HTR-8/SVneo (cell line): ENCODE data around the gene SLC22A3.

ENCODE experiments used
- DNase-seq: peaks from one replicate; pipeline ENCODE4 v3.0.0; 2011; ENCODE audit warnings: low spot score, mixed read lengths; ENCODE audit not compliant: insufficient read length
- FAIRE-seq: peaks from 2 replicates; lab custom pipeline; 2011; peaks lifted over from hg19 to GRCh38; lab: Jason Lieb, UNC

The SLC22A3 gene

DNA sequence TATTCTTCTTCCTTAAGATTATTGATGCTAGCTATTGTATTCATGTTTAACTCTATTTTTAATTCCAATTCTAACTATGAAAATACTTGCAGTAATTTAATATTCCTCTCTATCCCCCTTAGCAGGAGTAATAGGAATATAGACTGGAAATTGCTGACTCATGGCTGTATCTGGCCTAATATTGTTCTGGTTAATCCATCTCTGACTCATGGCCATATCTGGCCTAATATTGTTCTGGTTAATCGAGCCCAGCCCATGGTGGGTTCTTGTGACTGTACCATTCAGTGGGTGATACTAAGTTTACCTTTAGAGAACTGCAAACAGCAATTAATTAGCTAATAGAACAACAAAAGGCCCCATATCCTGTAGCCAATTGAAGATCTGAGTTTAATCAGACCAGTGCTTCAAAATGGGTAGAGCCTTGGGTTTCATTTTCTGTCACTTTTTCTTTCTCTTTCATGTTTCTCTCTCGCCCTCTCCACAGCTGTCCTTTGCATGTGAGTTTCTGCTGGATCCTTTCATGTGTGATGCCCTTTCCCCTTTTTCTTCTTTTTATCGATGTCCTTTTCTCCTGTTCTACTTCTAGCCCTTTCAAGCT, 50.6 kb downstream of the SLC22A3 start:
- DNase-seq, result no peak
- FAIRE-seq, result no peak

DNA sequence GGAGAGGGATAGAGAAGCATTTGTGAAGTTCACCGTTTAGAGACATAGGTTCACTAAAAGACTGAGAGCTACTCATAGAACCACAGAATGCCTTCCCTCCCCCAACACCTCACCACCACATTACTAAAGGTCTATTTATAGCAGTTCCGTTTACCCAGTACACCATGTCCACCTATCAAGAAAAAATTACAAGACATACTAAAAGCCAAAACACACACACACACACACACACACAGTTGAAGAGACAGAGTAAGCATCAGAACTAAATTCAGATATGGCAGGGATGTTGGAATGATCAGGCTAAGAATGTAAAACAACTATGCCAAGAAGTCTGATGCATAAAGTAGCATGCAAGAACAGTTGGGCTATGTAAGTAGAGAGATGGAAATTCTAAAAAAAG, 52.3 kb downstream of the SLC22A3 start:
- DNase-seq (no peak), FAIRE-seq (no peak)

DNA sequence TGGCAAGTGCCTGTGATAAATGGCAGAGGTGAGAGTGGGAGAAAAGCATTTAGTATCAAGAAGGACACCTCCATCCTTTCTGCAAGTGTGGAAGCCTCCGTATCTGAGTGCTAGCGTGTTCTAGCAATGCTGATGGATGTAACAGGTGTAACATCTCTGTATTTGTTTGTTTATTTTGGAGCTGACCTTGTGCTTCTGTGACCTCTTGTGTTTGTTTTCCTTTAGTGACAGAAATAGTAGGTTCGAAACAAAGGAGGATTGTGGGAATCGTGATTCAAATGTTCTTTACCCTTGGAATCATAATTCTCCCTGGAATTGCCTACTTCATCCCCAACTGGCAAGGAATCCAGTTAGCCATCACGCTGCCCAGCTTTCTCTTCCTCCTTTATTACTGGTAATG, 60.4 kb downstream of the SLC22A3 start:
- FAIRE-seq (no peak), DNase-seq (no peak)

DNA sequence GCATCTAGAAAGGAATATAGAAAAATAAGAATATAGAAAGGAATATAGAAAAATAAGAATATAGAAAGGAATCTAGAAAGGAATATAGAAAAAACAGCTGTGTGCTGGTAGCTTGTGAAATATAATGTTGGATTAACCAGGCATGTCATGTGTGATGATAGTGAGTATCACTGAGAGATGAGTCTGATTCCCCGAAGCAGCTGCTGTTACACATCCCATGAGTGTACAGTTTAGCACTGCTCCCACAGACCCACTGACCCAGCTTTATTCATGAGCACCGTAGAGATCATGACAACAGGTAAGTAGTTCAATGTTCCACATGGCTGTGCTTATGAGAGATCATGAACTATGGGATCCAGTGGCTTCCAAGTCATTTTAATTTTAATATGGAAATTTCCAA, 64.8 kb downstream of the SLC22A3 start:
- FAIRE-seq (no peak), DNase-seq (no peak)

DNA sequence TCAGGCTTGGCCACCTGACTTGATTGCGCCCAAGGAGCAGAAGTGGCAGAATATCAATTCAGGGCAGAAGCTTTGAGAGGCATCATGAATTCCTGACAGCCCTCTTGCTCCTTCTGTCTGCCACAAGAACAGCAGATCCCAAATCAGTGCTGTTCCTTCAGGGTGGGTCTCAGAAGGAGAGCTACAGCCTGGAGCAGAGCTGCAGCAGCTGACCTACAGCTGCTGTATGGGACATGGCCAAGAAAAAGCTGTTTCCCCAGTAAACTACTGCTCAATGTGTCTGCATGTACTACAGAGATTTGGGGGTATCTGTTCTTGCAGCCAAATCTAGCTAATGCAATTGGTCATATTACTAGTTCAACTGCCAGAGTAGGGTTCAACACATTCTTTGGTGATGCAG, 69.0 kb downstream of the SLC22A3 start:
- no peak for FAIRE-seq
- no peak for DNase-seq

DNA sequence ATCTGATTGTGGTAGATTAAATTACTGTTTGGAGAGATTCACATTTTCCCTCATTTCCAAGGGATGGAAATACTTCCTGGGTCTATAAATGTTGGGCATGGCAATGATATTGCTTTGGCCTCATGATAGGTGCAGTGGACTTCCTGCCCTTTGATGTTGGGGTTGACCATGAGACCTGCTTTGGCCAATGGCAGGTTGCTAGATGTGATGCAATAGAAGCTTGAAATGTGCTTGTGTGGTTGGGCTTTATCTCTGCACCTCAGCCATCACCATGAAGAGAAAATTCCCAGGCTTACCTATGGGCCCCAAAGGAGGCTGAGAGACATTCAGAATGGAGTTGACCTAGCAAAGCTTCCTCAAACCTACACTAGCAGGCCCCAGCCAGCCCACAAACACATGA, 69.4 kb downstream of the SLC22A3 start:
- no peak for DNase-seq
- FAIRE-seq, result no peak

DNA sequence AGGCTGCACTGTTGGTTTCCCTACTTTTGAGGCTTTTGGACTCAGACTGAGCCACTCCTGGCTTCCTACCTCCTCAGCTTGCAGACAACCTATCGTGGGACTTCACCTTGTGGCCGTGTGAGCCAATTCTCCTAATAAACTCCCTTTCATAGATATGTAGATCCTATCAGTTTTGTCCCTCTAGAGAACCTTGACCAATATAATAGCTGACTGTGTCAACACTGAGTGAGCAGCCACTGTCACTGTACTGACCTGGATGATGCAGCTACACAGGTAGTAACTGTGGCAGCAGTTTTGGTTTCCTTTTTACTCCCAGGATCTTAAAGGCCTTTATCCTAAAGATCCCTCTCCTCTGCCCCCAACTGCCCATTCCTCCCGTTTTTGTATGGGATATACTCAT, 70.2 kb downstream of the SLC22A3 start:
- DNase-seq (no peak), FAIRE-seq (no peak)

DNA sequence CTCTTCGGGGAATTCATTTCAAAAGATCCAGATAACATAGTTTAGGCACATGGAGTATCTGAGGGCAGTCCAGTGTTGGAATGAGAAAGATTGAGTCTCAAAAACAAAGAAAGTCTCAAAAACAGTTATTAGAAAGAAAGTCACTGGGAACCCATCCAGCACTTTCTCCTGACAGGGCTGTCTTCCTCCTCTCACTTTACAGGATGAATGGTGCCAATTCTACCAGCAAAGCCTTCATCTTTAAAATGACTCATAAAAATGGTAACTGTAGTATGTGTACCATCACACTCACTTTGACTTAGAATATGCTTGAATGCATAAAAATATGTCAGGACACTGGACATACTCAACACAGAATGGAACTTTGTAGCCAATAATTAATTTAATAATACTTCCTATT, 71.3 kb downstream of the SLC22A3 start:
- DNase-seq (no peak), FAIRE-seq (no peak)

DNA sequence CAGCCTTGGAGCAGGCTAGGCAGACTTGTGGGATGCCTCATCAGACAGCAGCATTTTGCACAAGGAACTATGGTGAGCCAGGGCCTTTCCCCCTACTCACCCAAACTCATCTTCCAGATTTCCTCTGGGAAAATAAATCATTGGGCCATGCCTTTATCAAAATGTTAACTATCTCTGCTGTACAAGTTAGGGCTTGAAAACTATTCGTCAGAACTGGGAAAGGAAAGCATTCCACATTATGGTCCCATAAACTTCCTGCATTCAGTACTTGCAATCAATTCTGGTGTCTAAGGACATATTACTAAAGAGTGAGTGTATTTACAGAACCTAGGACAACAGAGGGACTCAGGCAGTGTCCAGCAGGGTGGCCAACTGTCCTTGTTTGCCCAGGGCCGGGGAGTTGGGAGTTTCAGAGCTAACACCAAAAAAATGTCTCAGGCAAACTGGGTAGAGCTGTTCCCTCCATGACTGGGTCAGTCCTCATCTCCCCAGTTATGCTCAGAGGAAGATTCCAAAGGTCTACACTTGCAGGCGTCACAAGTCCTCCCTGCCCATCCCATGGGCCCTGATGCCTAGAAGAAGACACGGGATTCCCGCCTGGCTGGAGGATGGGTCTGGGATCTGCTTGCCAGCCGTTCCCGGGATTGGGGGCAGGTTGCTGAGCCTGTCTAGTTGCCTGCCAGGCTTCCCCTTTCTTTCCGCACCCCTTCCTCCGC, 72.2 kb downstream of the SLC22A3 start:
- FAIRE-seq, result no peak

DNA sequence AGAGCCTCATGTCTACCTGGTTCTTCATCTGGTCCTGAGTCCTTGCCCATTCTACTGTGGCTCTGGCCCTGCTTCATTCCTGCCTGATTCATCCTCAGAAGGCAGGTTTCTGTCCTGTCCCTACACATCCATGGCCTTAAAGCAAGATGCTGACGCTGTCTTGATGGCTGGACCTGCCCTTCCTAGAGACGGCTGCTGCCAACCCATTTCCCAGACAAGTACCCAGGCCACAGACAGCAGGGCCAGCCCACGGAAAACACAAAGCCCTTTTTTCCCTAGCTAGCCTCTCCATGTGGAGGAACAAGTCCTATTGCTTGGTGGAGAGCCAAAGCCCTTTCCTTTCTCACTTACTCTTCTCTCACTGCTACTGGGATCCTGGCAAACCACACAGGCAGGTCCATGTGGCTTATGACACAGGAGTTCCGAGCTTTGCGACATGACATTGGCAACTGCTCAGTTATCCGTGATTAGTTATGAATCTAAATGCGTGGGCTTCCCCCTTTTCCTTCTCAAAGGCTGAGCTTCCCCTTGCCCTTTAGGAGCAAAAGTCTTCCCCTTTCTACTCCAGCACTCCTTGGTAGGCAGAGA, 72.9 kb downstream of the SLC22A3 start:
- DNase-seq, result no peak
- FAIRE-seq, result no peak

More for the DNA sequence above, 72.2 kb downstream of the SLC22A3 start:
- no peak for DNase-seq

DNA sequence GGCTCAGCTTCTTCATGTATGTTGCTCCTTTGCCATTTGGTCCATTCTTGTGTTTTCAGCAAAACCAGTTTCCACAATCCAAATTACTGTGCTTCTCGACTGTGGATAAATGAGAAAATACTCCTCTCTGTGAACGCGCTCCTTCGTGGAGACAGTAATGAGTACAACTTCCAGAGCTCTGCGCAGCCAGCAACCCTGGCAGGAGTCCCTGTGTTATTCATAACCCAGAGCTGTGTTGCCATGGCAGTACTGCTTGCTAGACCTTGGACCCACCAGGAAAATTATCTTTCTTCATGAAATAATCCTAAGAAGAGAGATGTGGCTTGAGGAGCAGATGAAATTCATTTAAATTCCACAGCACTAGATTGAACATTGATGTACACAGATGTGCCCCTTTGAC, 73.7 kb downstream of the SLC22A3 start:
- FAIRE-seq (no peak), DNase-seq (no peak)

DNA sequence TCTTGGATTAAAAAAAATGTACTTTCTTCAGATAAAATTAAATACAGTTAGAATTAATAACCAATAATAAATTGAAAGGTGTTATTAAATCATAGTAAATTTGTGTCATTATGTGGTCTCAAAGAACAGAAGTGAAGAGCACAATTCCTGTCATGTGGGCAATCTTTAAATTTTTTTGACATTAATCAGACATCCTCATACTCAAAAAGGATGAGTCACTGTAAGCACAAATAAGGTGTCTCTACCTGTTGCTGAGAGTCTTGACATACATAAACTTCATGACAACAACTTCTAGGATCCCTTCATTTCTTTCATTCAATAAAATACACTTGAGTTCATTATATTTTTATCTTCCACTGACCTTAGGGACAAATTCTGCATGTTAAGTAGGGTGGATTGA, 76.1 kb downstream of the SLC22A3 start:
- no peak for DNase-seq
- no peak for FAIRE-seq

DNA sequence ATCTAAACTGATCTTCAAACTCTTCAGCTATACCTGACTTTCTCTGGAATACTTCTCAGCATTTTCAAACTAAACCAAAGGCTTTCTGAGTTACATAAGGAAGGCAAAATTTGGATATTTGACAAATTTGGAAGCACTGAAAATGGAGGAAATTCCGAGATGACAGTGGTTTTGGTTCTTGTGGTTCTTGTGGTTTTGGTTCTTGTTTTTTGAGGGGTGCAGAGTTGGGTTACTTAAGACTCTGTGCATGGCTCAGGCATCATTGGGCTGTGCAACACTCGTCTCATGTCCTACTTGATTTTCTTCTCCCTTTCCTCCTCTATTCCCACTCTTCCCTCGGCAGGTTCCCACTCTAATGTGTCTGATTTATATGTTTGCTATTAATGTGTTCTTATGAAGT, 78.0 kb downstream of the SLC22A3 start:
- FAIRE-seq (no peak), DNase-seq (no peak)

DNA sequence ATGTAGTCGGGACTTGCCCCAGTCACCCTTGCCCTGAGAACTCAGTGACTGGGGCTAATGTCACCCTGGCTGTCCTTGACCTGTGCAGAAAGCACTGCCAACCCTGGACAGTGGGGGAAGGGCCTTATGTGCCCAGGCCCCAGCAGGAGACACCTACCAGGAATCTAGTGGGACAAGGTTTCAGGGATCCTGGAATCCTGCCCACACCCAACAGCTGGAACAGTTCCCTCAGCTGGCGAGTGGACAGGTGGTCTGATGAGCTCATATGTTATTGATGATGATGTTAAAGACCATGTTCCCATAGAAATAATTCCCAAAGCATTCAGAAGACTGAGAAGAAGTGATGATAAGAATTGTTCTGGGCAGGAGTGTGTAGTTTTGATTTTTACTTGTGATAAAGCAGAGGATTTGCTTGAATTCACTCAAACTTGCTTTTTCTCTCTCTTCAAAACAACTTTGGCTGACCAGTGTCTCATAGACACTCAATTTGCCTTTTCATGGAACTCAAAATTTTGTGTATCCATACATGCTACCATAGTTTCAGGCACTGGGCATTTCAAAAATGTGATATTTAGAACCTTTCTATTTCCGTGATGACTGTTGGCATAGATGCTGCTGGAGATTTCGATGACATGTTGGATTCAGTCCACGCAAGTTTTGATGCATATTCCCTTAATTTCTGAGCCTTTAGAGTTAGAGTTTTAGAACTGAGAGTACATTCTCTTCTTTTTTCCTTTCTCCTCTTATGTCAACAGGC, 79.3 kb downstream of the SLC22A3 start:
- FAIRE-seq (no peak), DNase-seq (no peak)

DNA sequence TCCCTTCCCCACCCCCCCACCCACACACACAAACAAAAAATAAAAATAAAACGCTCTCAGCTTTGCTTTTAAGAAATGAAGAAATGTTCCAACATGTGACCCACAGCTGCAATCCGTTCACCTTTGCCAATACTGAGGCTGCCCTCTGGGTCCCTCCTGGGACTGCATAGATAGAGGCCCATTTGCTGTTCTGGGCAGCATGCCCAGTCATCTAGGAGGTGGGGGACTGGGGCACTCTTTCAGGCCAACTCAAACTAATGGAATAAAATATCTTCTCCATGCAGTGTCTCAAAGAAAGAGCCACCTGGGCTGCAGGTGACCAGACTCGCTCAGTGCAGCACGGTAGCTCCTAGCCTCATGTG, 79.9 kb downstream of the SLC22A3 start:
- no peak for FAIRE-seq
- no peak for DNase-seq

DNA sequence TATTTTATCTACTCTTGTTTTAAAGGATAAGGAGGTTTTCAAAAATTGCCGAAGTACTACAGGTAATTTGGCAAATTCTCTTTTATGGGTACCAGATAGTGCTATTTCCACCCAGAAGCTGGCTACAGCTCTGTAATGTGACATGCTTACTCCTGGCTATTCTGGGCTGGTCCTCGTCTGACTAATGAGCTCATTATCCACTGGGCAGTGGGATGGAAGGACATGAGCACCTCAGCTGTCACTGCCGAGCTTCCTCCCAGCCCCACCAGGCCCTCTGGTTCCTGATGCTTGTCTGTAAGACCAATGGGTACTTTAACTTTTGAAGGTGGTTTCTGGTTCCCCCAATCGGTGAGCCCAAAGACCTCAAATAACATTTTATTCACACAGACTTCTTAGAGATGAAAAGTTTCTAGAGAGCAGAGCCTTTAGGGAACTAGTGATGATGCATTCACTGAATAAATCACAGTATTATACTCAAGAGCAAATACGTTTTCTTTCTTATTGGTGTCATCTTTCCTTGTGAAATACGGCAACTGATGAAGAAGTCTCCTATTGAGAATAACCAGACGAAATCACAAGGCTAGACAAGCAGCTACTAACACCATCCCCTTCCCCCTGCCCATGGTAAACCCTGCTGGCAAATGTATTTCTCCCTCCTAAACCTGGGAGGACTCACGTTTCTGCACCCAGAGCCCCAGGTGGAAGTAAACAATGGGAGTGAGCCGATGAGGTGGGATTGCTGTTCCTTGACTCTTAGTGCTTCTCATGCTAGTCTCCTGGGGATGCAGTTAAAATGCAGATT, 80.8 kb downstream of the SLC22A3 start:
- DNase-seq, result no peak
- no peak for FAIRE-seq

DNA sequence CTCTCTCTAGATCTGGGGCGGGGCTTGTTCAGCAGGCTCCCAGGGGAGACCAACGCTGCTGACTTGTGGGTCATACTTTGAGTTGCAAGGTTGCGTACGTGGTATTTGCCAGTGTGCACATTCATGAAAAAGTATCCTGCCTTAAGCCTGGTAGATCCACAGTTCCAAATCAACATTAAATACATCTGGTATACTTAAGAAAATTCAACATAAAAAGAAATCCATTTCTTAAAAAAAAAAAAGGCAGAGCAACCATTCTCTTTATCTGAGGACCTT, 81.4 kb downstream of the SLC22A3 start:
- FAIRE-seq (no peak), DNase-seq (no peak)

DNA sequence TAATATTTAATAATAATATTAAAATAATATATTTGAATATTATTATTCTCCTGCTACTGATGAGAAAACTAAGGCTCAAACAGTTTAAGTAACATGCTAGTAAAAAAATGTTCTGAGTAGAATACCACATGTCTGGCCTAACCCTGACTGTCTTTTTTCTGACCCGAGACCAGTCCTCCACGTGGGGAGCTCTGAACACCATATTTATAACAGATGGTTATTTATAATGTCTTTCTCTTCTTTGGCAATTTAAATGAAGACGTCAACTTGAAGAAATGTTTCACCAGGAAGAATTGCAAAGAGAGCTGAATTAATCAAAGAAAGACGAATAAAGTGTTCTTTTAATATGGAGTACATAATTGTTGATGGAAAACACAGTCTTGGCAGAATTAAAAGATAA, 82.0 kb downstream of the SLC22A3 start:
- DNase-seq, result no peak
- no peak for FAIRE-seq

DNA sequence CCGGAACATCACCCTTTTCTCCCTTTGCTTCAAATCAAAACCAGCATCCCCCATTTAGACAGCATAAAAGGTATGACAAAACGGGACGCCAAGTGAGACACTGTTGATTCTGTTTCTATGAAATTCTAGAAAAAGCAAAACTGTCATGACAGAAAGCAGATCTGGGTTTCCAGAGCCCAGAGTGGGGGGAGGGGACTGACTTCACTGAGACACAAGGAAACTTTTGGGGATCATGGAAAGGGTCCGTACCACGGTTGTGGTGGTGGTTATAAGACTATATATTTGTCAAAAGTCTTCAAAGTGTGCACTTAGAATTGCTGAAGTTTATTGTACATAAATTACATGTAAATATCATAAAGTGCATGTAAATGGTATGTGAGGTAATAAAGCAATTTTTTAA, 82.6 kb downstream of the SLC22A3 start:
- no peak for DNase-seq
- no peak for FAIRE-seq

DNA sequence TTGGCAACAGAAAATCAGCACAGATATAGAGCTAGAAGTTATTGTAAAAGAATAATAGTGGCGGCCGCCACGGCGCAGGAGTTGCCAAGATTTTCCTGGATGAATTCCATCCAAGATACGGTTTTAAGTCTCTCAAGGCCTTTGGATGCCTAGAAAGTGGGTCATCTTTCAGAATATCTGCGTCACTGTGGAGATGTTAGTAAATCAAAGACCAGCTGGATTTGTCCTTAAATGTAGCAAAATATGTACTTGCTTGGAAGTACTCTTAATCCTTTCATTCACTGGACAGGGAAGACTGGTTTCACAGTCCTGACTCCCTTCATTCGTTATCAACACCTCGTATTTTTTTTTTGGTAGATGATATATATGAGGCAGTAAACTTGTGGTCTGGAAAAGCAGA, 83.0 kb downstream of the SLC22A3 start:
- FAIRE-seq (no peak), DNase-seq (no peak)
